Activated T-cell treated with anti-CD3 and anti-CD28 coated beads, Interleukin-2, amount 50 U/mL, for 72 hours (primary cell): ENCODE measurements around the gene PPM1H. TPM values are rescaled to one million over a fixed set of nuclear protein-coding genes. Genes with fewer than 3 reads are reported as not detected.
A peak's percentile ranks its signal among the peaks of the same experiment; 100 is the strongest.

ENCODE experiments used
- ATAC-seq, 2 donors: fragments of 150-1000 bp; cut with Tn5 transposase; replicated peaks in 1 of 2; 2 replicates each; pipeline ENCODE4 v1.10.0; 2021; ENCODE audit warnings: moderate library complexity in 2 of 2, mild to moderate bottlenecking in 1 of 2
- DNase-seq, 2 donors: peaks; one replicate each; pipeline ENCODE4 v3.0.0; 2021 to 2022; ENCODE audit warnings: mixed read lengths in 1 of 2
- H3K27ac Mint-ChIP-seq: one replicate; pipeline ENCODE4 v1.8.0; 2022; ENCODE audit warnings: mild to moderate bottlenecking, moderate library complexity, mixed read lengths
- H3K27me3 Mint-ChIP-seq: one replicate; pipeline ENCODE4 v1.8.0; 2022; ENCODE audit warnings: low read depth, mixed read lengths
- H3K36me3 Mint-ChIP-seq, 2 donors: one replicate each; pipeline ENCODE4 v1.8.0; 2022; ENCODE audit warnings: mixed read lengths in 2 of 2, mild to moderate bottlenecking in 1 of 2; ENCODE audit not compliant: insufficient read depth in 2 of 2
- H3K4me1 Mint-ChIP-seq: one replicate; pipeline ENCODE4 v1.8.0; 2022; ENCODE audit warnings: low read depth, mixed read lengths
- H3K4me3 Mint-ChIP-seq, 2 donors: one replicate each; pipeline ENCODE4 v1.8.0; 2022; ENCODE audit warnings: mild to moderate bottlenecking in 2 of 2, mixed read lengths in 2 of 2, moderate library complexity in 2 of 2
- H3K9me3 Mint-ChIP-seq, 2 donors: one replicate each; pipeline ENCODE4 v1.8.0; 2022; ENCODE audit warnings: mixed read lengths in 2 of 2
- total RNA-seq, 2 donors: library from RNA; stranded (reverse); gene quantifications; one replicate each; pipeline ENCODE4 v1.2.3, GENCODE V29; 2022

PPM1H gene
- total RNA-seq, 2 donors from 2014 or later, result not detected

DNA sequence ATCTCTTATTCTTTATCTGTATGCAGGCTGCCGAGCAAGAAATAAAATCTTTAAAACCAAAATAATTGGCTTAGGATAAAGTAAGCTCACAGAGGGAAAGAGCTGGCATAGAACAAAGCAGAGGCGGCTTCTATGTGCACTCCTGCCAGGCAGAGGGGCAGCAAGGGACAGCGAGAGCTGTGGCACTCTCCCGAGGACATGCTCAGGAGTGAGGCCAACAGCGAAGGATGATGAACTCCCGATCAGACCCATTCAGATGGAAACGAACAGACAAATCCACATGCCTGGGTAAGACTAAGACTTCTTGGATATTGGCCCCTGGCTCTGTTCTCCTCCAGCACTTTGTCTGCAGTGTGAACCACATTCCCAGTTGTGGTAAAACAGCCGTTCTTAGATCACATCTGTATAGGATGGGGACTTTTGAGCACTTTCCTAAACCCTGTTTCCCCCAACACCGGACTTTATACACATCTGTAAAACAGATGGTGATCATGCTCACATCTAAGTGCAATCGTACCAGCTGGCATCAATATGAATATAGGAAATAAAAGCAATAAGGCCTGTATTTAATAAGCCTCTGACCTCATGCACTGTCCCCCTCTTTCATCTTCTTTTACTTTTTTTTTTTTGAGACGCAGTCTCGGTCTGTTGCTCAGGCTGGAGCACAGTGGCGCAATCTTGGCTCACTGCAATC is 134.1 kb downstream of the PPM1H start:
- no peak overlapping the region for H3K4me3 Mint-ChIP-seq
- DNase-seq (no peak), ATAC-seq (no peak)
- peaks cover 0 to 2% of the 10 kb centered on the region in 2 donors for H3K36me3 Mint-ChIP-seq
- peaks cover 8% of the 10 kb centered on the region for H3K4me1 Mint-ChIP-seq
- no peaks in the 10 kb centered on the region for H3K9me3 Mint-ChIP-seq
- no peak overlapping the region for H3K27ac Mint-ChIP-seq
- H3K27me3 Mint-ChIP-seq, result peaks cover 11% of the 10 kb centered on the region

DNA sequence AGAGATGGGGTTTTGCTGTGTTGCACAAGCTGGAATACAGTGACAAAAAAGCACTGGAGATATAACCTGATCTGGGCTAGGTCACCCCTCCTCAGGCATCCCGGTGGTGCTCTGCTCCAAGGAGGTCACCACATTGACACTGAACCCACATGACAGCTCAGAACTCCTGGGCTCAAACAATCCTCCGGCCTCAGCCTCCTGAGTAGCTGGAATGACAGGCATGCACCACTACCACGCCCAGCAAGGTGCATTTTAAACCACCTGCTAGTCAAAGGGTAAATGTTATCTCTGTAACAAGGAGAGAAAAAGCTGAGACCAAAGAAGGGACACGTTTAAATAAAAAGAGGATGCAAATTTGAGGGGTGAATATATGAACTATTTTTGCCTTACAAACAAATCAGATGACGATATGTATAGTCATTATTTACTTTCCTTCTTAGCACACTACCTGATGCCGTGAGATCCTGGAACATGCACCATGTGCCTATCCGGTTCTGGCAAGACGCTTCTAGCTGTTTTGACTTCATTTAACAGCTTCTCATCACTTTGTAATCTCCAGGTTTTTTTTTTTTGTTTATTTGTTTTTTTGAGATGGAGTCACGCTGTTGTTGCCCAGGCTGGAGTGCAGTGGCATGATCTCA is 135.1 kb downstream of the PPM1H start:
- Mint-ChIP-seq H3K27me3 (peaks cover 6% of the 10 kb centered on the region), H3K4me1 (no peaks in the 10 kb centered on the region), H3K36me3 (no peaks in the 10 kb centered on the region), H3K4me3 (no peak overlapping the region), H3K27ac (no peak overlapping the region), H3K9me3 (no peaks in the 10 kb centered on the region)
- peak in 1 of 2 donors; percentile 49 for ATAC-seq
- no peak for DNase-seq

DNA sequence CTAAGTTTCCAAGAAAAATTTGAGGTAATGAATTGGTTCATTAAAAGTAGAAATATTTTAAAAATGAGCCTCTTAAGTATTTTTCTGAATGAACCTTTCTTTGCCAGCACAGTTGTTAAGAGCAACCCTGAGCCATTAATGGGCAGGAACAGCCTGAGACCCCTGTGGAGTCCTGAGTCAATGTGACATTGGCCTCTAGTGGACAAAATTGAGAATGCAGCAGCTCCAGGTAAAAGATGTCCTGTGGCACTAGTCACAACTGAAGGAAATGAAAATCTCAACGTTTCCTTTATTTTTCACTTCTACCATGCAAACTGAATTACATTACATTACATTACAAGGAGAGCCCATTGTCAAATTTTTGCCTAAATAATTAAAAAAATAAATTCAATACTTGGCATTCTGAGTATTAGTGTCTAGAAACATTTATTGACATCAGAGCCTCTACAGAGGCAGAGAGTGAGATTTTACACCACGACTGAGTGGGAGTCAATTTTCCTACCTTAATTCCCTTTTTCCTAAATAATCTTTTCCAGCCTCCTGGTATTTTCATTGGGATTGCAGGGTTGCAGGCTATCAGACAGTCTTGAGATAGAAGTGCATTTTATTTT is 135.7 kb downstream of the PPM1H start:
- H3K27me3 Mint-ChIP-seq, result peaks cover 6% of the 10 kb centered on the region
- peak overlapping the region; percentile 74 for H3K27ac Mint-ChIP-seq
- H3K36me3 Mint-ChIP-seq, result no peaks in the 10 kb centered on the region
- no peaks in the 10 kb centered on the region for H3K4me1 Mint-ChIP-seq
- peak; percentile 71 to 77 for ATAC-seq
- no peak overlapping the region for H3K4me3 Mint-ChIP-seq
- DNase-seq, result peak; percentile 59
- no peaks in the 10 kb centered on the region for H3K9me3 Mint-ChIP-seq

DNA sequence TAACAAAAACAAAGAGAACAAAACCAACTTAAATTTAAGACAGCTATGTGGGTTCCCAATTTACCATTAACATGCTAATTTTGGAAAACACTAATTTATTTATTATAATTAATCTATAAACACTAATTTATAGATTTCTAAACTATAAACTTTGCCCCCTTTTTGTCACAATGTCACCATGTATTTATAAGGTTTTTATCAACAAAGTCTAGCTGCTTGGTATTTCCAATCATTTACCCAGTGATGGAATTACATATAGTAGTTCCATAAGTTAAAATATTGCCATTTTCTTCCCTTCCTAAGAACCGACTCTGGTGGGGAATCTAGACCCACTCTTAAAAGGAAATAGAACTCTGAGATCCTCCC is 140.7 kb downstream of the PPM1H start:
- Mint-ChIP-seq H3K9me3 (no peaks in the 10 kb centered on the region), H3K36me3 (no peaks in the 10 kb centered on the region), H3K27me3 (no peaks in the 10 kb centered on the region), H3K4me1 (no peaks in the 10 kb centered on the region), H3K27ac (no peak overlapping the region), H3K4me3 (no peak overlapping the region)
- no peak for ATAC-seq
- no peak for DNase-seq

DNA sequence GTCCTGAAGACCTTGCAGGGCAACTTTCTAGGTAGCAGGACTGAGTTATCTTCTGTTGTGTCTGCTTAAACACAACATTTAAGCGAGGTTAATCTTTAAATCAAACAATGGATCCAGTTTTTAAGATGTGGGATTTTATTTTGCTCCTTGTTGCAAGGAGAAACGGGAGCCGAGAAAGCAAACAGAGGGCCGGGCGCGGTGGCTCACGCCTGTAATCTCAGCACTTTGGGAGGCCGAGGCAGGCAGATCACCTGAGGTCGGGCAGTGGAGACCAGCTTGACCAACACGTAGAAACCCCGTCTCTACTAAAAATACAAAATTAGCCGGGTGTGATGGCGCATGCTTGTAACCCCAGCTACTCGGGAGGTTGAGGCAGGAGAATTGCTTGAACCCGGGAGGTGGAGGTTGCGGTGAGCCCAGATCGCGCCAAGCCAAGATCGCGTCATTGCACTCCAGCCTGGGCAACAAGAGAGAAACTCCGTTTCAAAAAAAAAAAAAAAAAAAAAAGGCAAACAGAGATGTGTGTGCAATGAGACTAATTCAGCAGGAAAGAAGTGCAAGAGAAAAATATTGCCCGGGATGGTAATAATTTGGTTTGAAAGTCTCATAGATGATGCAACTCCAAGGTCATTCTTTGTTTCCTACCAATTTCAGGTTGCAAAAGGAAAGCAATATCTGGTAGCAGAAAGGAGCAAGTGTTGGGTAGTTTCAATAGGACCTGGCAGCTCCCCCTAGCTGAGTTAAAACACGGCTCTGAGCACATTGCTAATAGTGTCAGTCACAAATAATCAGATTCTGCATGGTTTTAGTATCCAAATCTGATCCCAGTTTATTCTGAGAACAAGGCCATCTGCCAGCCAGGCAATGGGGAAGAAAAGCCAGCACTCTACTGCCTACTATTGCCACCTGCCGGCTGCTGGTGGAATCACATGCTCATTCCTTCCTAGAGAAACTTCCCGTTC is 141.4 kb downstream of the PPM1H start:
- no peak overlapping the region for H3K4me3 Mint-ChIP-seq
- H3K4me1 Mint-ChIP-seq, result no peaks in the 10 kb centered on the region
- no peaks in the 10 kb centered on the region for H3K27me3 Mint-ChIP-seq
- no peaks in the 10 kb centered on the region for H3K36me3 Mint-ChIP-seq
- no peak overlapping the region for H3K27ac Mint-ChIP-seq
- ATAC-seq, result peak in 1 of 2 donors; percentile 39
- DNase-seq, result peak; percentile 73 to 78
- H3K9me3 Mint-ChIP-seq, result no peaks in the 10 kb centered on the region

DNA sequence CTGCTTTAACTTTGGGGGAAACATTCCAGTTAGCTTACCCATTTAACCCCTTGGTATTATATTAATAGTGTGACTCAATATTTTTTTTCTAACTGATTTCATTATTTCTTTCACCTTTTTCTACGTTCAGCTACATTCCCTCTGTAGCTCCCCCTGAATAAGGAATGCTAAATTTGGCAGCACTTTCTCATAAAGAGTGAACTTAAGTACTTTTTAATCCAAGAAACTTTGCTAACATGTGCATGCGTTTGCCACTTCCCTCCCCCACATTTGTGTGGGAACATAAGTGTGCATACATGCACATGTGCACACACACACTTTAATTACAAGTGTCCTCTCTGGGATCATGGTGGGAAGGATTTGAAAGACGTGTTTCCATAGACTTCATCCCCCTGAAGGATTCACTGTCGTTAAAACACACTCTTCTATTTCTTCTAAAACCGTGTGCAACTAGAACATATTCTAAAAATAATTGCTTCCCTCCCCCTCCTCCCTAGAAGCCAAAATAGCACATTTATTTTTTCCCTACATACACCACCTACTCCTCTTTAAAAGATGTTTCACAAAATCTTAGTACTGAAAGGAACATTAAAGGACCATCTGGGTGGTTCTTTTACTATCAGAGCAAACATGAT is 142.6 kb downstream of the PPM1H start:
- Mint-ChIP-seq H3K27me3 (no peaks in the 10 kb centered on the region), H3K9me3 (no peaks in the 10 kb centered on the region), H3K36me3 (no peaks in the 10 kb centered on the region), H3K4me3 (no peak overlapping the region), H3K27ac (no peak overlapping the region), H3K4me1 (no peaks in the 10 kb centered on the region)
- DNase-seq (no peak), ATAC-seq (no peak)

DNA sequence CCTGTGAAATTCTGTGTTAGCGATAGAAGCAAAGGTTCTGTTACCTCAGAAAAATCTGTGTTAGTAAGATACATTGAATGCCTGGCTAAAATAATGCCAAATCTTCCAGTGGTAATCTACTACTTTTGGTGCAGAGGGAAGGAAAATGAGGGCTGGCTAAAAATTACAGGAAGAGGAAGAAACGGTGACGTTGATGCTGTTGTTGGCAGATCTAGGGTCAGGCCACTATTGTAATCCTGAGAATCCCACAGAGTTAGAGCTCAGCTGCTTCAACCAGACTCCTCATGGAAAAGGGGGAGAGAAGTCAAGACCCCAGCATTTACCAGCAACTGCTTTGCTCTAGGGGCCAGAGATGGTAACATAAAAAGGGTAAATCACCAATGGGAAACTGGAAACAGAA is 145.1 kb downstream of the PPM1H start:
- Mint-ChIP-seq H3K27ac (no peak overlapping the region), H3K4me3 (no peak overlapping the region), H3K4me1 (peaks cover 15% of the 10 kb centered on the region), H3K9me3 (no peaks in the 10 kb centered on the region), H3K27me3 (peaks cover 8% of the 10 kb centered on the region), H3K36me3 (no peaks in the 10 kb centered on the region)
- ATAC-seq, result no peak
- DNase-seq, result no peak

DNA sequence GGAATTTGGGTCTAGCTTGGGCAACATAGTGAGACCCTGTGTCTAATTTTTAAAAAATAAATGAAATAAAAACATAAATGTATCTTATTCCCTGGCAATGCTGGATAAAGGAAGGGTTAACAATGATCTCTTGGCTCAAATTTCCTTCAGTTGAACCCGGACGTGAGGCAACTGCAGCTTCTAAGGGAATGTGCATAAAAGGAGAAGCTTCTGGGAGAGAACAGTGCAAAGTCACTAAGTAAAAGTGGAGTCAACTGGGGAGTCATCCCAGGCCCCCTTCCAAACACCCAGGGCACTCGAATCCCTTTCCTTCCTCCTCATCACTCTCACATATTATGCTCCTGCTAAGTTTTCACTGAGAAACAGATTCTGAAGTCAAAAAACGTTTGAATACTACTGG is 147.3 kb downstream of the PPM1H start:
- Mint-ChIP-seq H3K4me1 (peaks cover 15% of the 10 kb centered on the region), H3K27ac (no peak overlapping the region), H3K36me3 (no peaks in the 10 kb centered on the region), H3K9me3 (no peaks in the 10 kb centered on the region), H3K4me3 (no peak overlapping the region), H3K27me3 (peaks cover 8% of the 10 kb centered on the region)
- DNase-seq (no peak), ATAC-seq (no peak)

DNA sequence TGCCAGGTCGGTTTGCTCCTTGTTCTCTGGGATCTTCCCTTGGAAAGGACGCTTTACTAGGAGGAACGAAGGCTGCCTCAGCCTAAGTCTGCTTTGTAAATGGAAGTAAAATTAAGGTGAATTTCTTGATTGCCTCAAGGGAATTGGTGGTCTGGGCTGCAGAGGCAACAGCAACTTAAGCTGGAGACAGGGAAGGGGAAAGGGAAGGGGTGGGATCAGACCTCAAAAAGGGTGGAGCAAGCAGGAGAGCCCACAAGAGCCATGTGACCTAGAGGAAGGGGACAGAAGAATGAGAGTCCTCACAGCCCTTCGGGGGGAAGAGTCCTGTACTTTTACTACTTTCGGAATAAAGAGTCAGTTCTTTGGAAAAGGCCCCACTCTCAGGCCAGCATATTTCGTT is 147.9 kb downstream of the PPM1H start:
- Mint-ChIP-seq H3K36me3 (no peaks in the 10 kb centered on the region), H3K27me3 (peaks cover 8% of the 10 kb centered on the region), H3K27ac (peak overlapping the region; percentile 7), H3K4me3 (no peak overlapping the region), H3K9me3 (no peaks in the 10 kb centered on the region), H3K4me1 (peaks cover 15% of the 10 kb centered on the region)
- DNase-seq (no peak), ATAC-seq (no peak)

DNA sequence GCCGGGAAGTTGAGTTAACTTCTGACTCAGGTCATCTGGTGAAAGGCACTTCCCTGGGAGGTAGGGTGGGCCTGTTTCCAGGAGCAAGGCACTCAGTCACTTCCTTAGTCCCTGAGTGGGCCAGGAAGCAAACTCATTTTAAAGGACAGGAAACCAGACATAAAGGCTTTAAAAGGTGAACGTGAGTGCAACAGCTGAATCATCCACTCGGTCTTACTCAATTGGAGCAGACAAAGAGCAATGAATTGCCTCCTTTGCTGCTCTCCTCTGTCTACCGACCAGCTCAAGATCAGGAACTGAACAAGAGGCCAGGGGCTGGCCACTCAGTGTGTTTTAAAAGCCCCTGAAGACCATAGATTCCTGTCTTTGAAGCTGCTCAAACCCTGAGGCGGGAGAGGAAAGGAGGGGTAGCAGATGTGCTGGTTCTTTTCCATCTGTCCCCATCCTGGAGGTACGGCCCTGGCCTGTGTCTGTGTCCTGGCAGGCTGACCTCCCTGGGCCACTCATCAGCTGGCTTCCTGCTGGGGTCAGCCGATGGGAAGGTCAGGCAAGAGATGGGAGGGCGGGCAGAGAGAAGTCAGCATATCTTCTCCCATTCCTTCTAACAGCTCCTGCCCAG is 148.9 kb downstream of the PPM1H start:
- Mint-ChIP-seq H3K4me1 (peaks cover 15% of the 10 kb centered on the region), H3K4me3 (peak overlapping the region in 1 of 2 donors; percentile 0), H3K9me3 (no peaks in the 10 kb centered on the region), H3K27ac (no peak overlapping the region), H3K27me3 (peaks cover 8% of the 10 kb centered on the region), H3K36me3 (no peaks in the 10 kb centered on the region)
- ATAC-seq, result peak; percentile 93 to 94
- peak in 1 of 2 donors; percentile 16 for DNase-seq

DNA sequence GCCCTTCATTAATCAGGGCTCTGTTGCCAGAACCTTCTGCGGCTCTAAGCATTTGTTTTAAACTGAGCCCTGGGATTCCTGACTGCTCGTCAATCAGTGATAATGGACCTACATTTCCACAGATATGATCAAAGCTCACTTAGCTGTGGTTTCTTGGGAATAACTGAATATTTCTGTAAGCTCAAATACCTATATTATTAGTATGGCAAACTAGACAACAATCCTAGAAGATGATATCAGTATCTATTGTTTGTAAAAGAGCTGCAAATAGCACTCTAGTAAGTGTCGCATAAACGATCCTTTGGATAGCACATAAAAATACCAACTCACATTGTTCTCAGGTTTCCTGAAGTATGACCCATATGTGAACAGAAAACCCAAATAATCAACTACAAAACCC is 150.4 kb downstream of the PPM1H start:
- H3K36me3 Mint-ChIP-seq, result no peaks in the 10 kb centered on the region
- no peaks in the 10 kb centered on the region for H3K9me3 Mint-ChIP-seq
- no peak for DNase-seq
- H3K27me3 Mint-ChIP-seq, result peaks cover 8% of the 10 kb centered on the region
- H3K4me3 Mint-ChIP-seq, result no peak overlapping the region
- H3K27ac Mint-ChIP-seq, result no peak overlapping the region
- ATAC-seq, result no peak
- H3K4me1 Mint-ChIP-seq, result peaks cover 15% of the 10 kb centered on the region

DNA sequence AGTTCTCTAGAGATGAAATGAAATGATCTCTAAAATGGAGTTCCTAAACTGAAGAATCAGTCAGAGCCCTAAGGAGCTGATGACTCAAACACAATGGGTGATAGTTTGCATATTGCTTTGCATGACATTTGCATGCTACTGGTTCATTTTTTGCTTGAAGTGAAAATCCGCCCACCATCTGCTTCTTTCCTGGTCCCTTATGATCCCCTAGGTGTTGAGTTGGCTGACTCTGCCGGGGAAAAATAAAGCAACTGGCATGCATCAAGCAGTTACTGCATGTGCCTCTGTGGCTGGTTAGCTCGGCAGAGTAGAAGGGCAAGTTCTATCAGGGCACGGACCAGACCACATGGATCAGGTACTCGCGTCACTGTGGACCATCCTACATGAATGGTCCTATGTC is 151.1 kb downstream of the PPM1H start:
- DNase-seq (no peak), ATAC-seq (no peak)
- Mint-ChIP-seq H3K27me3 (peaks cover 8% of the 10 kb centered on the region), H3K4me3 (no peak overlapping the region), H3K36me3 (no peaks in the 10 kb centered on the region), H3K9me3 (no peaks in the 10 kb centered on the region), H3K4me1 (peaks cover 15% of the 10 kb centered on the region), H3K27ac (no peak overlapping the region)
